Mesenchymal stem cell (in vitro differentiated cells and primary cell): ENCODE data around the gene FANK1.

Source experiments
- DNase-seq: peaks from one replicate; pipeline ENCODE4 v3.0.0-alpha.2; 2013
- H2AFZ ChIP-seq: one replicate; pipeline ENCODE4 v1.6.1; 2013; ENCODE audit warnings: low read depth, mild to moderate bottlenecking, control low read depth, inconsistent platforms, low read length, moderate library complexity
- H2AK5ac ChIP-seq: 2 replicates; pipeline ENCODE4 v1.6.1; 2013; ENCODE audit warnings: low read length, moderate library complexity, mild to moderate bottlenecking, inconsistent platforms; ENCODE audit not compliant: severe bottlenecking
- H2BK120ac ChIP-seq: one replicate; pipeline ENCODE4 v1.6.1; 2013; ENCODE audit warnings: low read depth, mild to moderate bottlenecking, inconsistent platforms, low read length, moderate library complexity
- H2BK12ac ChIP-seq, 2 experiments: one replicate each; pipeline ENCODE4 v1.6.1; 2013; ENCODE audit warnings: inconsistent platforms in 2 of 2, low read length in 2 of 2, mild to moderate bottlenecking in 2 of 2, moderate library complexity in 2 of 2, control low read depth in 1 of 2
- H2BK15ac ChIP-seq: one replicate; pipeline ENCODE4 v1.6.1; 2013; ENCODE audit warnings: mild to moderate bottlenecking, low read depth, inconsistent platforms; ENCODE audit not compliant: poor library complexity, severe bottlenecking
- H2BK5ac ChIP-seq: 2 replicates; pipeline ENCODE4 v1.6.1; 2013; ENCODE audit warnings: low read depth, mild to moderate bottlenecking, low read length, control low read depth, inconsistent platforms; ENCODE audit not compliant: poor library complexity, severe bottlenecking
- H3K14ac ChIP-seq, 2 experiments: one replicate each; pipeline ENCODE4 v1.6.1; 2013; ENCODE audit warnings: inconsistent platforms in 2 of 2, low read length in 2 of 2, control low read depth in 1 of 2, mild to moderate bottlenecking in 1 of 2, moderate library complexity in 1 of 2
- H3K18ac ChIP-seq, 2 experiments: one replicate each; pipeline ENCODE4 v1.6.1; 2013; ENCODE audit warnings: inconsistent platforms in 2 of 2, low read length in 2 of 2, control low read depth in 1 of 2, low read depth in 1 of 2, mild to moderate bottlenecking in 1 of 2
- H3K23ac ChIP-seq, 2 experiments: one replicate each; pipeline ENCODE4 v1.6.1; 2013; ENCODE audit warnings: inconsistent platforms in 2 of 2, low read length in 2 of 2, mild to moderate bottlenecking in 2 of 2, moderate library complexity in 2 of 2, control low read depth in 1 of 2
- H3K27ac ChIP-seq: 2 replicates; pipeline ENCODE4 v1.5.1; 2013; ENCODE audit warnings: mild to moderate bottlenecking, moderate library complexity, low read length, control low read depth, inconsistent platforms; ENCODE audit not compliant: poor library complexity, severe bottlenecking
- H3K27me3 ChIP-seq, 2 experiments: 2 replicates each; pipeline versions ENCODE4 v1.6.1 to v1.7.0; 2013; ENCODE audit warnings: low read length in 2 of 2, mild to moderate bottlenecking in 2 of 2, moderate library complexity in 2 of 2, control low read depth in 1 of 2, inconsistent platforms in 1 of 2; ENCODE audit not compliant: control insufficient read depth in 1 of 2, insufficient read depth in 1 of 2
- H3K36me3 ChIP-seq, 2 experiments: 2 replicates each; pipeline versions ENCODE4 v1.6.1 to v1.7.0; 2013; ENCODE audit warnings: low read length in 2 of 2, control low read depth in 1 of 2, inconsistent platforms in 1 of 2, low read depth in 1 of 2, mild to moderate bottlenecking in 1 of 2; ENCODE audit not compliant: insufficient read depth in 2 of 2, control insufficient read depth in 1 of 2
- H3K4ac ChIP-seq, 2 experiments: one replicate each; pipeline ENCODE4 v1.6.1; 2013; ENCODE audit warnings: inconsistent platforms in 2 of 2, low read length in 2 of 2, mild to moderate bottlenecking in 2 of 2, moderate library complexity in 2 of 2, control low read depth in 1 of 2, low read depth in 1 of 2
- H3K4me1 ChIP-seq: 2 replicates; pipeline ENCODE4 v1.6.1; 2013; ENCODE audit warnings: low read depth, low read length, control low read depth; ENCODE audit not compliant: control insufficient read depth, insufficient read depth
- H3K4me2 ChIP-seq: 2 replicates; pipeline ENCODE4 v1.6.1; 2013; ENCODE audit warnings: low read length, mild to moderate bottlenecking, inconsistent platforms; ENCODE audit not compliant: poor library complexity, severe bottlenecking
- H3K4me3 ChIP-seq, 2 experiments: 2 replicates each; pipeline versions ENCODE4 v1.5.1 to v1.7.0; 2013; ENCODE audit warnings: low read length in 2 of 2, mild to moderate bottlenecking in 2 of 2, control low read depth in 1 of 2, low read depth in 1 of 2; ENCODE audit not compliant: insufficient read depth in 1 of 2
- H3K79me1 ChIP-seq: replicated peaks from 2 replicates; pipeline ENCODE4 v1.6.1; 2013; ENCODE audit warnings: mild to moderate bottlenecking, control low read depth, low read length, inconsistent platforms; ENCODE audit not compliant: poor library complexity, severe bottlenecking
- H3K9ac ChIP-seq: 2 replicates; pipeline ENCODE4 v1.7.0; 2013; ENCODE audit warnings: mild to moderate bottlenecking, low read length, moderate library complexity
- H3K9me3 ChIP-seq: 2 replicates; pipeline ENCODE4 v1.7.0; 2013; ENCODE audit warnings: mild to moderate bottlenecking, low read length; ENCODE audit not compliant: control insufficient read depth
- H4K8ac ChIP-seq: one replicate; pipeline ENCODE4 v1.6.1; 2013; ENCODE audit warnings: inconsistent platforms, mild to moderate bottlenecking, low read length, moderate library complexity
- H4K91ac ChIP-seq: one replicate; pipeline ENCODE4 v1.6.1; 2013; ENCODE audit warnings: mild to moderate bottlenecking, low read length, inconsistent platforms
- WGBS: methylation state at CpG from one replicate; pipeline ENCODE4 v1.1.7; 2013; ENCODE audit warnings: mixed read lengths; 5-methylcytosine and 5-hydroxymethylcytosine counted together

FANK1 gene

GRCh38 chr10:126016882-126017281 is 120.5 kb downstream of the FANK1 start:
- Histone ChIP-seq H3K18ac (no peak overlapping the region), H3K4me2 (no peak overlapping the region), H3K79me1 (peaks cover 4% of the 10 kb centered on the region), H3K36me3 (peaks cover 15 to 92% of the 10 kb centered on the region in 2 experiments), H2BK120ac (no peak overlapping the region), H2BK12ac (no peak overlapping the region), H3K27ac (peak overlapping the region; percentile 88), H4K91ac (no peak overlapping the region), H3K14ac (no peak overlapping the region), H2AK5ac (peak overlapping the region; percentile 98), H3K4me3 (no peak overlapping the region), H2AFZ (no peak overlapping the region), H2BK15ac (no peak overlapping the region), H3K4me1 (peaks cover 29% of the 10 kb centered on the region), H3K27me3 (no peaks in the 10 kb centered on the region), H3K4ac (no peak overlapping the region), H3K9ac (no peak overlapping the region), H3K9me3 (no peaks in the 10 kb centered on the region), H3K23ac (no peak overlapping the region), H4K8ac (no peak overlapping the region), H2BK5ac (peak overlapping the region; percentile 61)
- WGBS = 100% methylated on average over 2 of the region's 3 CpGs
- DNase-seq = no peak

- peaks cover 15 to 92% of the 10 kb centered on the region in 2 experiments for H3K36me3 ChIP-seq
- H2BK120ac ChIP-seq = no peak overlapping the region
- no peak overlapping the region for H3K9ac ChIP-seq
- H3K18ac ChIP-seq = peak overlapping the region in 1 of 2 experiments; percentile 64
- no peak overlapping the region for H2BK15ac ChIP-seq
- H3K4ac ChIP-seq = no peak overlapping the region
- H3K27ac ChIP-seq = peak overlapping the region; percentile 62
- peaks cover 4% of the 10 kb centered on the region for H3K79me1 ChIP-seq
- no peak overlapping the region for H3K23ac ChIP-seq
- no peak overlapping the region for H3K4me2 ChIP-seq
- no peaks in the 10 kb centered on the region for H3K27me3 ChIP-seq
- peak; percentile 17 for DNase-seq
- no peak overlapping the region for H3K4me3 ChIP-seq
- peaks cover 31% of the 10 kb centered on the region for H3K4me1 ChIP-seq
- no peaks in the 10 kb centered on the region for H3K9me3 ChIP-seq
- H2BK5ac ChIP-seq = no peak overlapping the region
- no peak overlapping the region for H3K14ac ChIP-seq
- H4K91ac ChIP-seq = no peak overlapping the region
- H2BK12ac ChIP-seq = peak overlapping the region in 1 of 2 experiments; percentile 39
- H4K8ac ChIP-seq = no peak overlapping the region
- 70% methylated on average over 2 of the region's 2 CpGs for WGBS
- no peak overlapping the region for H2AFZ ChIP-seq
- peak overlapping the region; percentile 57 for H2AK5ac ChIP-seq
These were observed 121.7 kb downstream of the FANK1 start for GRCh38 chr10:126017961-126018560.

GRCh38 chr10:126021833-126022500 is 125.6 kb downstream of the FANK1 start:
- Histone ChIP-seq H4K8ac (no peak overlapping the region), H3K23ac (no peak overlapping the region), H3K14ac (no peak overlapping the region), H3K4me2 (no peak overlapping the region), H3K4ac (no peak overlapping the region), H3K4me1 (peaks cover 17% of the 10 kb centered on the region), H3K18ac (peak overlapping the region; percentile 26 to 52), H2AK5ac (no peak overlapping the region), H3K36me3 (peaks cover 15 to 95% of the 10 kb centered on the region in 2 experiments), H4K91ac (no peak overlapping the region), H3K4me3 (no peak overlapping the region), H2BK15ac (no peak overlapping the region), H3K9ac (no peak overlapping the region), H2AFZ (no peak overlapping the region), H3K27me3 (no peaks in the 10 kb centered on the region), H2BK5ac (no peak overlapping the region), H2BK120ac (no peak overlapping the region), H3K9me3 (no peaks in the 10 kb centered on the region), H2BK12ac (peak overlapping the region in 1 of 2 experiments; percentile 8), H3K27ac (peak overlapping the region; percentile 71), H3K79me1 (peaks cover 6% of the 10 kb centered on the region)
- WGBS = 89% methylated on average over 3 of the region's 5 CpGs
- no peak for DNase-seq

- H3K27ac ChIP-seq = no peak overlapping the region
- no peak overlapping the region for H3K4ac ChIP-seq
- no peaks in the 10 kb centered on the region for H3K27me3 ChIP-seq
- peaks cover 14% of the 10 kb centered on the region for H3K4me1 ChIP-seq
- H3K79me1 ChIP-seq = peaks cover 6% of the 10 kb centered on the region
- no peak overlapping the region for H3K9ac ChIP-seq
- no peak overlapping the region for H4K8ac ChIP-seq
- H4K91ac ChIP-seq = no peak overlapping the region
- no peak overlapping the region for H2BK12ac ChIP-seq
- H2AFZ ChIP-seq = no peak overlapping the region
- H2BK15ac ChIP-seq = no peak overlapping the region
- no peak overlapping the region for H2BK5ac ChIP-seq
- no peak for DNase-seq
- no peak overlapping the region for H3K4me2 ChIP-seq
- no peak overlapping the region for H2BK120ac ChIP-seq
- H3K23ac ChIP-seq = no peak overlapping the region
- H3K18ac ChIP-seq = no peak overlapping the region
- no peak overlapping the region for H3K14ac ChIP-seq
- H3K9me3 ChIP-seq = peaks cover 3% of the 10 kb centered on the region
- H3K4me3 ChIP-seq = no peak overlapping the region
- H3K36me3 ChIP-seq = peaks cover 15 to 94% of the 10 kb centered on the region in 2 experiments
- no peak overlapping the region for H2AK5ac ChIP-seq
- 76% methylated on average over 5 of the region's 5 CpGs for WGBS
These were observed 126.5 kb downstream of the FANK1 start for GRCh38 chr10:126022841-126023240.
